ENCODE results near the gene LOXHD1.

DNA sequence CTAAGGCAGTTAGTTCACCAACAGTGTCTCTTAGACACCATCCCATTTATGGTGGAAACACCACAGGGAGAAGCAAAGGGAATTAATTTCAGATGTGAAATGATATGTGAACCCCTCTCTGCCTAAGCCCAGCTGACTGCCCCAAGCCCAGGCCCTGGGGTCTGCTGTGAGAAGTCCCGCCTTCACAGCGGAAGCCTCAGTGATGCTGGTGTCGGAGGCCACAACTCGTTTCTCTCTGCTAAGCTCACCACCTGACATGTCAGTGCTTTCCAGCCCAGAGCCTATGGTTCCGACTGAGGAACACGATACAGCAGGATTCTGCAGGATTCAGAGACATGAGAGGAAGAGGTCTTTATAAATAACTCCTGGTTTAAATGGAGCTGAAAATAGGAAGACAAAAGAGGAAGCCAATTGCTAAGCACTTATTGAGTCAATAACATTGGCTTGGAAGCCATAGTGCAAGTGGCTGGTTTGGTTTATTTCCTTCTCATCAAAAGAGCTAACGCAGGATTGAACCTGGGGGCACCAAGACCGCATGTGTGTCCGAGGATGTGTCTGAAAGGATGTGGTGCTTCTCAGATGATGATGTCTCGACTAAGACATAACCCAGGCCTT is 21.9 kb upstream of the LOXHD1 start:
- TF ChIP-seq ZNF114 (tag by site-specific recombination; IDR thresholded peaks at IDR 0.05) (no peak), YY1 (tag by site-specific recombination; IDR thresholded peaks at IDR 0.05) (no peak), ZBTB49 (tag by site-specific recombination; IDR thresholded peaks at IDR 0.05; ENCODE audit: low read depth) (no peak), ATF2 (tag by site-specific recombination; IDR thresholded peaks at IDR 0.05; ENCODE audit: low read depth) (no peak), ZNF521 (tag by site-specific recombination; IDR thresholded peaks at IDR 0.05) (no peak), ZNF404 (tag by site-specific recombination; IDR thresholded peaks at IDR 0.05) (no peak), KLF10 (tag by site-specific recombination; IDR thresholded peaks at IDR 0.05) (no peak), ZNF624 (tag by site-specific recombination; IDR thresholded peaks at IDR 0.05) (no peak)
- TF ChIP-seq, protein P1, sequence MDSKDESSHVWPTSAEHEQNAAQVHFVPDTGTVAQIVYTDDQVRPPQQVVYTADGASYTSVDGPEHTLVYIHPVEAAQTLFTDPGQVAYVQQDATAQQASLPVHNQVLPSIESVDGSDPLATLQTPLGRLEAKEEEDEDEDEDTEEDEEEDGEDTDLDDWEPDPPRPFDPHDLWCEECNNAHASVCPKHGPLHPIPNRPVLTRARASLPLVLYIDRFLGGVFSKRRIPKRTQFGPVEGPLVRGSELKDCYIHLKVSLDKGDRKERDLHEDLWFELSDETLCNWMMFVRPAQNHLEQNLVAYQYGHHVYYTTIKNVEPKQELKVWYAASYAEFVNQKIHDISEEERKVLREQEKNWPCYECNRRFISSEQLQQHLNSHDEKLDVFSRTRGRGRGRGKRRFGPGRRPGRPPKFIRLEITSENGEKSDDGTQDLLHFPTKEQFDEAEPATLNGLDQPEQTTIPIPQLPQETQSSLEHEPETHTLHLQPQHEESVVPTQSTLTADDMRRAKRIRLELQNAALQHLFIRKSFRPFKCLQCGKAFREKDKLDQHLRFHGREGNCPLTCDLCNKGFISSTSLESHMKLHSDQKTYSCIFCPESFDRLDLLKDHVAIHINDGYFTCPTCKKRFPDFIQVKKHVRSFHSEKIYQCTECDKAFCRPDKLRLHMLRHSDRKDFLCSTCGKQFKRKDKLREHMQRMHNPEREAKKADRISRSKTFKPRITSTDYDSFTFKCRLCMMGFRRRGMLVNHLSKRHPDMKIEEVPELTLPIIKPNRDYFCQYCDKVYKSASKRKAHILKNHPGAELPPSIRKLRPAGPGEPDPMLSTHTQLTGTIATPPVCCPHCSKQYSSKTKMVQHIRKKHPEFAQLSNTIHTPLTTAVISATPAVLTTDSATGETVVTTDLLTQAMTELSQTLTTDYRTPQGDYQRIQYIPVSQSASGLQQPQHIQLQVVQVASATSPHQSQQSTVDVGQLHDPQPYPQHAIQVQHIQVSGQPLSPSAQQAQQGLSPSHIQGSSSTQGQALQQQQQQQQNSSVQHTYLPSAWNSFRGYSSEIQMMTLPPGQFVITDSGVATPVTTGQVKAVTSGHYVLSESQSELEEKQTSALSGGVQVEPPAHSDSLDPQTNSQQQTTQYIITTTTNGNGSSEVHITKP (tag by site-specific recombination; IDR thresholded peaks at IDR 0.05), result no peak

All from HEK293 (cell line).